DND-41 (cell line): ENCODE measurements around the gene PARVA.
A peak's percentile ranks its signal among the peaks of the same experiment; 100 is the strongest.

Experiments used
- ATAC-seq: fragments of 200-7000 bp; cut with Tn5 transposase; 3 replicates; pipeline ENCODE4 v1.9.1; 2021; ENCODE audit warnings: low read depth; ENCODE audit not compliant: insufficient read depth
- DNase-seq: peaks from one replicate; pipeline ENCODE4 v3.0.0-alpha.2; 2020
- H2AFZ ChIP-seq: 2 replicates; pipeline ENCODE4 v1.6.0; 2012; ENCODE audit warnings: low read depth, low read length
- H3K27ac ChIP-seq: 2 replicates; pipeline ENCODE4 v1.5.1; 2012; ENCODE audit warnings: low read length, inconsistent platforms
- H3K27me3 ChIP-seq: fragments of 200-600 bp; sonication (generic); 2 replicates; pipeline ENCODE4 v1.6.0; 2012; ENCODE audit warnings: low read length, mild to moderate bottlenecking, inconsistent platforms; ENCODE audit not compliant: insufficient read depth, poor library complexity
- H3K36me3 ChIP-seq: 2 replicates; pipeline ENCODE4 v1.5.1; 2012; ENCODE audit warnings: low read length, inconsistent platforms; ENCODE audit not compliant: insufficient read depth
- H3K4me1 ChIP-seq: 2 replicates; pipeline ENCODE4 v1.5.1; 2012; ENCODE audit warnings: mild to moderate bottlenecking, low read length; ENCODE audit not compliant: insufficient read depth
- H3K4me2 ChIP-seq: 2 replicates; pipeline ENCODE4 v1.6.0; 2012; ENCODE audit warnings: mild to moderate bottlenecking, moderate library complexity, low read length, inconsistent platforms; ENCODE audit not compliant: insufficient read depth
- H3K4me3 ChIP-seq, 2 experiments: fragments of 200-600 bp in 1 of 2; shearing (Covaris generic) in 1 of 2; 2 replicates each; pipeline ENCODE4 v1.5.1; 2012 to 2016; ENCODE audit warnings: inconsistent platforms in 2 of 2, low read length in 2 of 2, mild to moderate bottlenecking in 2 of 2, low read depth in 1 of 2, moderate library complexity in 1 of 2
- H3K79me2 ChIP-seq: 2 replicates; pipeline ENCODE4 v1.6.0; 2012; ENCODE audit warnings: low read length, inconsistent platforms; ENCODE audit not compliant: insufficient read depth
- H3K9ac ChIP-seq: 2 replicates; pipeline ENCODE4 v1.6.0; 2012; ENCODE audit warnings: low read depth, mild to moderate bottlenecking, inconsistent platforms, low read length, moderate library complexity
- H3K9me3 ChIP-seq: 2 replicates; pipeline ENCODE4 v1.5.1; 2012; ENCODE audit warnings: low read length, moderate library complexity, mild to moderate bottlenecking, inconsistent platforms; ENCODE audit not compliant: insufficient read depth, severe bottlenecking
- H4K20me1 ChIP-seq: 2 replicates; pipeline ENCODE4 v1.6.0; 2012; ENCODE audit warnings: low read length; ENCODE audit not compliant: insufficient read depth
- CTCF ChIP-seq: IDR thresholded peaks from 2 replicates; pipeline ENCODE4 v1.5.1; 2012; ENCODE audit warnings: borderline replicate concordance, low read length, moderate library complexity, mild to moderate bottlenecking; ENCODE audit not compliant: poor library complexity, severe bottlenecking; ENCODE audit errors: extremely low read depth
- EZH2 ChIP-seq: IDR thresholded peaks from 3 replicates; pipeline ENCODE4 v1.6.1; 2012; ENCODE audit warnings: borderline replicate concordance, low read depth, mild to moderate bottlenecking, moderate library complexity, low read length, inconsistent platforms; ENCODE audit not compliant: severe bottlenecking

Gene PARVA

GRCh38 chr11:12483604-12484003 is 106.2 kb downstream of the PARVA start:
- Histone ChIP-seq H2AFZ (no peak overlapping the region), H3K27ac (no peak overlapping the region), H3K36me3 (no peaks in the 10 kb centered on the region), H3K27me3 (peaks cover 13% of the 10 kb centered on the region), H3K4me2 (no peak overlapping the region), H3K4me3 (no peak overlapping the region), H3K9ac (no peak overlapping the region), H3K4me1 (no peaks in the 10 kb centered on the region), H3K9me3 (no peaks in the 10 kb centered on the region), H3K79me2 (no peaks in the 10 kb centered on the region), H4K20me1 (no peaks in the 10 kb centered on the region)
- ATAC-seq (no peak), DNase-seq (no peak)
- TF ChIP-seq CTCF = no peak
- TF ChIP-seq EZH2 = no peak

- no peaks in the 10 kb centered on the region for H3K4me1 ChIP-seq
- no peak for ATAC-seq
- no peaks in the 10 kb centered on the region for H3K79me2 ChIP-seq
- H3K9me3 ChIP-seq = no peaks in the 10 kb centered on the region
- H4K20me1 ChIP-seq = no peaks in the 10 kb centered on the region
- no peak overlapping the region for H3K4me3 ChIP-seq
- no peak overlapping the region for H3K9ac ChIP-seq
- no peak overlapping the region for H3K4me2 ChIP-seq
- H3K36me3 ChIP-seq = no peaks in the 10 kb centered on the region
- no peak overlapping the region for H3K27ac ChIP-seq
- no peak for TF ChIP-seq EZH2
- peak; percentile 11 for TF ChIP-seq CTCF
- peaks cover 7% of the 10 kb centered on the region for H3K27me3 ChIP-seq
- DNase-seq = no peak
- H2AFZ ChIP-seq = no peak overlapping the region
Measured at GRCh38 chr11:12485328-12485727, 108.0 kb downstream of the PARVA start.

GRCh38 chr11:12489246-12489772 is 111.9 kb downstream of the PARVA start:
- no peak for TF ChIP-seq EZH2
- no peak for TF ChIP-seq CTCF
- Histone ChIP-seq H3K27ac (no peak overlapping the region), H3K9ac (no peak overlapping the region), H3K4me2 (no peak overlapping the region), H2AFZ (no peak overlapping the region), H3K9me3 (no peaks in the 10 kb centered on the region), H3K4me1 (no peaks in the 10 kb centered on the region), H3K4me3 (no peak overlapping the region), H3K79me2 (no peaks in the 10 kb centered on the region), H3K27me3 (peaks cover 9% of the 10 kb centered on the region), H3K36me3 (no peaks in the 10 kb centered on the region), H4K20me1 (no peaks in the 10 kb centered on the region)
- ATAC-seq = no peak
- DNase-seq = no peak

- H3K9ac ChIP-seq = no peak overlapping the region
- no peak overlapping the region for H3K4me2 ChIP-seq
- H2AFZ ChIP-seq = no peak overlapping the region
- H3K27me3 ChIP-seq = peaks cover 28% of the 10 kb centered on the region
- H3K27ac ChIP-seq = no peak overlapping the region
- H3K36me3 ChIP-seq = no peaks in the 10 kb centered on the region
- DNase-seq = no peak
- no peaks in the 10 kb centered on the region for H4K20me1 ChIP-seq
- no peaks in the 10 kb centered on the region for H3K9me3 ChIP-seq
- no peaks in the 10 kb centered on the region for H3K79me2 ChIP-seq
- TF ChIP-seq EZH2 (no peak), CTCF (no peak)
- no peak overlapping the region for H3K4me3 ChIP-seq
- H3K4me1 ChIP-seq = no peaks in the 10 kb centered on the region
- ATAC-seq = no peak
Measured at GRCh38 chr11:12494699-12495098, 117.3 kb downstream of the PARVA start.
